ENCODE data around the gene TWSG1.
"Not testable (repeated sequence)": the region's sequence is repeated elsewhere in the genome, so short reads cannot be mapped to it uniquely, and the experiment has no call there.

Gene TWSG1

GRCh38 chr18:9336827-9337226, 2.3 kb downstream of the TWSG1 start:
- DNase-seq, result no peak

- no peak for DNase-seq
These were observed 3.3 kb downstream of the TWSG1 start for GRCh38 chr18:9337873-9338272.

DNA sequence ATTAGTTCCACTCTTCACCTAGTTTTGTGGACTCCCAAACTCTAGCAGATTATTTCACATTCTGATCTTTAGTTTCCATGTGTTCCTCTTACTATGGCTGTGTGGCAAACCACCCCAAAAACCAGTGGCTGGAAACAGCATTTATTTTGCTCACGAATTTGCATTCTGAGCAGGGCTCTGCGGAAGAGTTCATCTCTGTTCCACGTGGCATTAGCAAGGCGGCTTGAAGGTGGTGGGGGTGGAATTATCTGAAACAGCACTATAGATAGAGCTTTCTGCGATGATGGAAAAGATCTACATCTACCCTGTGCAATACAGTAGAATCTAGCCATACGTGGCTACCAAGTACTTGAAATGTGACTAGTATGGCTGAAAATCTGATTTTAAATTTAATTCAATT, 5.9 kb downstream of the TWSG1 start:
- DNase-seq, result no peak

DNA sequence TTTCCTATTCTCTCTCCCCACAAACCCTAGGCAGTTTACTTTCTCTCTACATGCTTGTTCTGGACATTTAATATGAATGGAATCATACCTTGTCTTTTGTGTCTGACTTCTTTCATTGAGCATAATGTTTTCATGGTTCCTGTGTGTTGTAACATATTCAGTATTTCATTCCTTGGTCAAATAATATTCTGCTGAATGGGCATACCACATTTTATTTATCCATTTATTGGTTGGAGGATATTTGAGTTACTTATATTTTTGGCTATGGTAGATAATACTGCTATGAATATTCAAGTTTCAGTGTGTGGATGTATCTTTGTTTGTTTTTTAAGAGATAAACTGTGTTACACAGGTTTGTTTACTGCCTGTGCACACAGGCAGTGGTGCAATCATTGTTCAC, 9.0 kb downstream of the TWSG1 start:
- no peak for DNase-seq

GRCh38 chr18:9346775-9347174, 12.2 kb downstream of the TWSG1 start:
- DNase-seq, result no peak

GRCh38 chr18:9348079-9348671, 13.6 kb downstream of the TWSG1 start:
- no peak for DNase-seq

DNA sequence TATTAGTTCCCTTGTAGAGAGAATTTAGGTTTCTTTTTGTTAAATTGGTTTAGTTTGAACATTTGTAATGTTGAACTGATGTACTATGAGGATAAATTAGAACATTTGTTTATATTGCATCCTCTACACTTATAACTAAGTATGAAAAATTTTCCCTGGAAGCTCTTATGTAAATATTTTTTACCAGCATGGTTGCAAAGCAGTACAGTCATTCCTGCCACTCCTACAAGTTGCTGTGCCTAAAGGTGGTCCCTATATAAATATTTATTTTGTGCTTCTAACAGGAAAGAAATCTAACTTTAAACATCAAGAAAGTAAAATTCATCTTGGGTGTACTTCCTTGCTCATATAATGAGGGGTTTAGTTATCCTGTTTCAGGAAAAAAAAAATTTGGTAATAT, 14.2 kb downstream of the TWSG1 start:
- no peak for DNase-seq

DNA sequence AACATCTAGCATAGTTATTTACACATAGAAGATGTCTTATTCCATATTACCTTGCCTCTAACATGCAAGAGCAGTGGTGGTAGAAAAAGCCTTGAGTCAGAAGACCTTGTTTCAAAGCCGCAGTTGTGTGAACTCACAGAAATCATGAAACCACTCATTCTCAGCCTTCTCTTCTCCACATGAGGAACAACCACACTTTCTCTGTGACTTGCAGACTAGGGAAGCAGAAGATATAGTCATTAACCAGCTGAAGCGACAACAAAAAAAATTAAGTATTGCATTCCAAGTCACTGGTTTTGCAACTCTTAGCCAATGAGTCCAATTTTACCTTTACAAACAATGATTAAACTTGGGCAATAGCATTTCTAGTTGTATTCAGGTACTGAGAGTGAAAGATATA, 19.0 kb downstream of the TWSG1 start:
- DNase-seq, result no peak

GRCh38 chr18:9354256-9354655, 19.7 kb downstream of the TWSG1 start:
- DNase-seq, result no peak

DNA sequence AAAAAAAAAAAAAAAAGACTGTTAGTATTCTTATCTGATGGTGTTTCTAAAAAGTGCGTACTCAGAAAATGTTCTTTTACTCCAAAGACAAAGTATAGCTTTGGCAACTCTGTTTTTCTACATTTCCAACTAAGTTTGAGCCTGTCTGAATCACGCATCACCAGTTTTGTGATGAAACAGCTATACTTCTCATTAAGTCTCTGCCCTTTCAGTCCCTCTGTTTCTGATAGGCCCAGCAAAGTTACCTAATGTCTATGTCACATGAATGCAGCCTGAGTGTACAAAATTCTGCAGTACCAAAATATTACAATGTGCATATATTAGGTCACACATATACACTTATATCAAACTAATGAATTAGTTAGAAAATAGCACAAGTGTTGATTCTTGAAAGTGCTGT, 22.4 kb downstream of the TWSG1 start:
- DNase-seq, result no peak

GRCh38 chr18:9359796-9360195, 25.2 kb downstream of the TWSG1 start:
- no peak for DNase-seq

DNA sequence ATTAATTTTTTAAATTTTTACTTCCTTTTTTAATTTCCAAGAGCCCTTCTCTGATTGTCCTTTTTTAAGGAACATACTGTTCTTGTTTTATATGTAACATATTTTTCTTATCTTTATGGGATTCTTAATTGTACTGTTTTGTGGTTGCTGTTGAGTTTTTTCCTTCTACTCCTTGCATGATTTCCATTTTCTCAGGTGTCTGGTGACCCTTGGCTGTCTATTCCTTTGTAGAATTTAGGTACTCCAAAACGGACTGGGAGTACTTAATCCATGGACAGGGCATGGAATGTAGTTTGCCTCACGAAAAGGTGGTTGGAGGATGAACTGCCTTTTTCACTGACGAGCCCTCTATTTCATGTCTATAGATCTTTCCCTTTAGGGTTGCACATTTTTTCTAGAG, 26.6 kb downstream of the TWSG1 start:
- no peak for DNase-seq

DNA sequence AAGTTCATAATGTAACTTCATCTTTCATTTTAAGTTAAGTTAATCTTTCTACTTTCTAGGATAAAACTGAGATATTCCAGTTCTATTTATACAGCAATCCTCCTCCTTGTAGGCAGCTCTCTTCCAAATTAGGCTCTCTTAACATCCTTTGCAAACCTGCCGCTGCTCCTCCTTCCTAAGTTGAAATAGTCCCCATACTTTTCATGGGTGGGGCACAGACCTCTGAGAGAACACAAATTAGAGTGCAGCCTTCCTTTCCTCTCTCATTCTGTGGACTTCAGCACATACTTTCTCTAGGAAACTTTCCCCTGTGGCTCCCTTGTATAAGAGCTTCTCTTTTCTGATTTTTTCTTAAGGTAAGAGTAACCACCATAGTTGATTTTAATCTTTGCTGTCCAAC, 28.3 kb downstream of the TWSG1 start:
- no peak for DNase-seq

- DNase-seq, result no peak
These were observed 29.7 kb downstream of the TWSG1 start for GRCh38 chr18:9364242-9364641.

- no peak for DNase-seq
These were observed 30.8 kb downstream of the TWSG1 start for GRCh38 chr18:9365406-9365805.

- no peak for DNase-seq
These were observed 31.6 kb downstream of the TWSG1 start for GRCh38 chr18:9366126-9366714.

GRCh38 chr18:9373254-9373653, 38.7 kb downstream of the TWSG1 start:
- DNase-seq, result not testable (repeated sequence)

DNA sequence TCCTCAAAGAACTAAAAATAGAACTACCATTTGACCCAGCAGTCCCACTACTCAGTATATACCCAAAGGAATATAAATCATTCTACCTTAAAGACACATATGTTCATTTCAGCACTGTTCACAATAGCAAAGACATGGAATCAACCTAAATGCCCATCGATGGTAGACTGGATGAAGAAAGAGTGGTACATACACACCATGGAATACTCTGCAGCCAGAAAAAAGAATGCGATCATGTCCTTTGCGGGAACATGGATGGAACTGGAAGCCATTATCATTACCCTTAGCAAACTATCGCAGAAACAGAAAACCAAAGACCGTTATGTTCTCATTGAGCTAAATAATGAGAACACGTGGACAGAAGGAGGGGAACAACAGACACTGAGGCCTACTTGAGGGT, 44.5 kb downstream of the TWSG1 start:
- no peak for DNase-seq

DNA sequence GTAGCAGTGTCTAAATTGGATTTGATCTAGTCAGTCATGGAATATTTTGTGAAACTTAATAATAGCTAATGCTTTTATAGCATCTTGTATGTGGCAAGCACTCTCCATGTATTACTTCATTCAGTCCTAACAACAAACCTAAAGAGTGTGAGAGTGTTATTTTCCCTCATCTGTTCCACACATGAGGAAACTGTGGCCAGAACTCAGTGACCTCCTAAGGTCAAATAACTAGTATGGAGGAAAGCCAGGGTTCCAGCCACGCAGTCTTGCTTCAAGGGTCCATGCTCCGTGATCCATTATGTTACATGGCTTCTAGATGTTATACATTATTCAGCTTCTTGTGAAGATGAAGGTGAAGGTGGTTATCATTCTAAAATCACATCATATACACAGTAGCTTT, 45.5 kb downstream of the TWSG1 start:
- DNase-seq, result no peak

GRCh38 chr18:9380621-9381395, 46.2 kb downstream of the TWSG1 start:
- DNase-seq, result no peak

DNA sequence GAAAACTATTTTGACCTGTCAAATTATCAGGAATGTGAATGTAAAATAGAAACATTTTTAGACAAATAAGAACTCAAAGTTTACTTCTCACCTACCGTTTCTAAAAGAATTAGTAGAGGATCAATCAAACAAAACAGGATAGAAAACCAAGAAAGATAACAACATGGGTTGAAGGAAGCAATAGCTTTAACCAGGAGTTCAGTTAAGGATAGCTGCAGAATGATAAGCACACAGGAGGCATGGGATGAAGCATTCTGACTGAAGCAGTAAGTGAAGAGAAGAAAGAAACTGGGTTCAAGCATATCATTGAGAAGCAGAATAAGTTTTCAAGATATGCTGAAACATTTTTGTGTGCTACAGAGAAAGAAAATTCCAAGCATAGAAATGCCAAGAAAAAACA, 52.3 kb downstream of the TWSG1 start:
- DNase-seq, result no peak

GRCh38 chr18:9387891-9388290, 53.3 kb downstream of the TWSG1 start:
- no peak for DNase-seq

DNA sequence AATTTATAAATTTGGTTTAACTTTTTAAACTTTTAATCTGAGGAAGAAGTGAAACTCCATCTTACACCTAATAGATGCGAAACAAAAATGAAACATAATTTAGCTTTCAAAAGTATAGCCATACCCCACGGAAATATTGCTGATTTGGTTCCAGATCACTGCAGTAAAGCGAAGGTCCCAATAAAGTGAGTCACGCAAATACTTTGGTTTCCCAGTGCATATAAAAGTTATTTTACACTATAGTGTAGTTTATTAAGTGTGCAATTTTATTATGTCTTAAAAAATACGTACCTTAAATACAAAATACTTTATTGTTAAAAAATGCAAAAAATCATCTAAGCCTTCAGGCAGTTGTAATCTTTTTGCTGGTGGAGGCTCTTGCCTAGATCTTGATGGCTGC, 55.1 kb downstream of the TWSG1 start:
- no peak for DNase-seq

GRCh38 chr18:9392726-9393125, 58.2 kb downstream of the TWSG1 start:
- DNase-seq, result no peak

DNA sequence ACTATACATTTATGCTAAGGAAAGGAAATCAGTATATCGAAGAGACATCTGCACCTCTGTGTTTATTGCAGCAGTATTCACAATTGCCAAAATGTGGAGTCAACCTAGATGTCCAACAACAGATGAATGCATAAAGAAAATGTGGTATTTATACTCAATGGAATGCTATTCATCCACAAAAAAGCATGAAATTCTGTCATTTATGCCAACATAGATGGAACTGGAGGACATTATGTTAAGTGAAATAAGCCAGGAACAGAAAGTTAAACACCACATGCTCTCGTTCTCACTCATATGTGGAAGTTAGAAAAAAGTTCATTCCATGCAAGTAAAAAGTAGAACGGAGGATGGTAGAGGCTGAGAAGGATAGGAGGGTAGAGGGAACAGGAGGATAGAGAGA, 59.5 kb downstream of the TWSG1 start:
- no peak for DNase-seq
